ENCODE data around the gene CCNB2.

CCNB2 gene

GRCh38 chr15:59154243-59154642 lies 49.3 kb downstream of the CCNB2 start (continued):
- TF ChIP-seq PRDM10 (tag by site-specific recombination; IDR thresholded peaks at IDR 0.05): no peak
- TF ChIP-seq ZNF560 (tag by site-specific recombination; IDR thresholded peaks at IDR 0.05; ENCODE audit: borderline replicate concordance): no peak
- TF ChIP-seq ZNF626 (tag by site-specific recombination; IDR thresholded peaks at IDR 0.05): no peak
- TF ChIP-seq ZFP37 (tag by site-specific recombination; IDR thresholded peaks at IDR 0.05): no peak
- no peak for TF ChIP-seq ZNF2 (tag by site-specific recombination; IDR thresholded peaks at IDR 0.05)

GRCh38 chr15:59155431-59155830 lies 50.5 kb downstream of the CCNB2 start:
- no peaks in the 10 kb centered on the region for H3K9me3 ChIP-seq (ENCODE audit: control insufficient read depth, insufficient read depth, low read depth, low read length)
- CTCF ChIA-PET: no interaction called here
- POLR2A ChIA-PET: no interaction called here
- peaks cover 8 to 32% of the 10 kb centered on the region in 2 experiments; a peak in 2 of 3 replicates for H3K36me3 ChIP-seq (ENCODE audit: control insufficient read depth in 2 of 2, insufficient read depth in 1 of 2, low read length in 2 of 2)
- H3K4me3 ChIP-seq (ENCODE audit: low read depth, low read length): no peak overlapping the region
- H3K27ac ChIP-seq (ENCODE audit: extremely low read depth, low read depth, low read length): no peak overlapping the region
- H3K4me1 ChIP-seq (ENCODE audit: control insufficient read depth, insufficient read depth, low read length): no peaks in the 10 kb centered on the region
- TF ChIP-seq, protein P1, sequence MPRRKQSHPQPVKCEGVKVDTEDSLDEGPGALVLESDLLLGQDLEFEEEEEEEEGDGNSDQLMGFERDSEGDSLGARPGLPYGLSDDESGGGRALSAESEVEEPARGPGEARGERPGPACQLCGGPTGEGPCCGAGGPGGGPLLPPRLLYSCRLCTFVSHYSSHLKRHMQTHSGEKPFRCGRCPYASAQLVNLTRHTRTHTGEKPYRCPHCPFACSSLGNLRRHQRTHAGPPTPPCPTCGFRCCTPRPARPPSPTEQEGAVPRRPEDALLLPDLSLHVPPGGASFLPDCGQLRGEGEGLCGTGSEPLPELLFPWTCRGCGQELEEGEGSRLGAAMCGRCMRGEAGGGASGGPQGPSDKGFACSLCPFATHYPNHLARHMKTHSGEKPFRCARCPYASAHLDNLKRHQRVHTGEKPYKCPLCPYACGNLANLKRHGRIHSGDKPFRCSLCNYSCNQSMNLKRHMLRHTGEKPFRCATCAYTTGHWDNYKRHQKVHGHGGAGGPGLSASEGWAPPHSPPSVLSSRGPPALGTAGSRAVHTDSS (tag by site-specific recombination; IDR thresholded peaks at IDR 0.05): no peak
- TF ChIP-seq ZNF146 (tag by site-specific recombination; IDR thresholded peaks at IDR 0.05) (no peak), REPIN1 (tag by site-specific recombination; IDR thresholded peaks at IDR 0.05; ENCODE audit: low read depth) (no peak), SETDB1 (IDR thresholded peaks at IDR 0.05; ENCODE audit: insufficient read length, low read length) (no peak), ZNF658 (tag by site-specific recombination; IDR thresholded peaks at IDR 0.05) (no peak), ZNF707 (tag by site-specific recombination; IDR thresholded peaks at IDR 0.05) (no peak), SCRT2 (tag by site-specific recombination; IDR thresholded peaks at IDR 0.05) (no peak)
- TF ChIP-seq, protein P2, sequence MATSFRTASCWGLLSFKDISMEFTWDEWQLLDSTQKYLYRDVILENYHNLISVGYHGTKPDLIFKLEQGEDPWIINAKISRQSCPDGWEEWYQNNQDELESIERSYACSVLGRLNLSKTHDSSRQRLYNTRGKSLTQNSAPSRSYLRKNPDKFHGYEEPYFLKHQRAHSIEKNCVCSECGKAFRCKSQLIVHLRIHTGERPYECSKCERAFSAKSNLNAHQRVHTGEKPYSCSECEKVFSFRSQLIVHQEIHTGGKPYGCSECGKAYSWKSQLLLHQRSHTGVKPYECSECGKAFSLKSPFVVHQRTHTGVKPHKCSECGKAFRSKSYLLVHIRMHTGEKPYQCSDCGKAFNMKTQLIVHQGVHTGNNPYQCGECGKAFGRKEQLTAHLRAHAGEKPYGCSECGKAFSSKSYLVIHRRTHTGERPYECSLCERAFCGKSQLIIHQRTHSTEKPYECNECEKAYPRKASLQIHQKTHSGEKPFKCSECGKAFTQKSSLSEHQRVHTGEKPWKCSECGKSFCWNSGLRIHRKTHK (tag by site-specific recombination; IDR thresholded peaks at IDR 0.05): no peak

DNA sequence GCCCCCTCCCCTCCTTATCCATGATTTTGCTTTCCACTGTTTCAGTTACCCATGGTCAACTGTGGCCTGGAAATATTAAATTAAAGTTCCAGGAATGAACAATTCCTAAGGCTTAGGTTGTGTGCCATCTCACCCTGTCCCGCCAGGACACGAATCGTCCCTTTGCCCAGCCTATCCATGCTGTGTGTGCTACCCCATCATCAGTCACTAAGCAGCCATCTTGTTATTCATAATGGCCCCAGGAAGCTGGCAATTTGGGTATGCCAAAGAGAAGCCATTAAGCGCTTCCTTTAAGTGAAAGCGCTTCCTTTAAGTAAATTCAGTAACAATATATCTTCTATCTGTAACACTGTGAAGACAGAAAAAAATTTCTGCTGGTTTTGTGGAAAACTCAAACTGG lies 52.5 kb downstream of the CCNB2 start:
- H3K4me3 ChIP-seq (ENCODE audit: low read depth, low read length): no peak overlapping the region
- CTCF ChIA-PET: interaction anchor here (0.7 to 1.1 kb wide), 3 partner anchors 18 to 91 kb away, joined by 3 read pairs; no protein-coding TSS in a partner anchor
- H3K36me3 ChIP-seq (ENCODE audit: control insufficient read depth in 2 of 2, insufficient read depth in 1 of 2, low read length in 2 of 2): peaks cover 10 to 28% of the 10 kb centered on the region in 2 experiments; a peak in 2 of 3 replicates
- POLR2A ChIA-PET: no interaction called here
- H3K27ac ChIP-seq (ENCODE audit: extremely low read depth, low read depth, low read length): no peak overlapping the region
- no peaks in the 10 kb centered on the region for H3K9me3 ChIP-seq (ENCODE audit: control insufficient read depth, insufficient read depth, low read depth, low read length)
- H3K4me1 ChIP-seq (ENCODE audit: control insufficient read depth, insufficient read depth, low read length): no peaks in the 10 kb centered on the region
- TF ChIP-seq, protein P3, sequence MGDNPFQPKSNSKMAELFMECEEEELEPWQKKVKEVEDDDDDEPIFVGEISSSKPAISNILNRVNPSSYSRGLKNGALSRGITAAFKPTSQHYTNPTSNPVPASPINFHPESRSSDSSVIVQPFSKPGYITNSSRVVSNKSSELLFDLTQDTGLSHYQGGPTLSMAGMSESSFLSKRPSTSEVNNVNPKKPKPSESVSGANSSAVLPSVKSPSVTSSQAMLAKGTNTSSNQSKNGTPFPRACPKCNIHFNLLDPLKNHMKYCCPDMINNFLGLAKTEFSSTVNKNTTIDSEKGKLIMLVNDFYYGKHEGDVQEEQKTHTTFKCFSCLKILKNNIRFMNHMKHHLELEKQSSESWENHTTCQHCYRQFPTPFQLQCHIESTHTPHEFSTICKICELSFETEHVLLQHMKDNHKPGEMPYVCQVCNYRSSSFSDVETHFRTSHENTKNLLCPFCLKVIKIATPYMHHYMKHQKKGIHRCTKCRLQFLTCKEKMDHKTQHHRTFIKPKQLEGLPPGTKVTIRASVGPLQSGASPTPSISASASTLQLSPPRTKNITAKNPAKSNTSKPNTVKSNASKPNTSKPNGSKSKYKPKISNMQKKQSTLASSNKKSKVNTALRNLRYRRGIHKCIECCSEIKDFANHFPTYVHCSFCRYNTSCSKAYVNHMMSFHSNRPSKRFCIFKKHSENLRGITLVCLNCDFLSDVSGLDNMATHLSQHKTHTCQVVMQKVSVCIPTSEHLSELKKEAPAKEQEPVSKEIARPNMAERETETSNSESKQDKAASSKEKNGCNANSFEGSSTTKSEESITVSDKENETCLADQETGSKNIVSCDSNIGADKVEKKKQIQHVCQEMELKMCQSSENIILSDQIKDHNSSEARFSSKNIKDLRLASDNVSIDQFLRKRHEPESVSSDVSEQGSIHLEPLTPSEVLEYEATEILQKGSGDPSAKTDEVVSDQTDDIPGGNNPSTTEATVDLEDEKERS (tag by site-specific recombination; IDR thresholded peaks at IDR 0.05): no peak
- TF ChIP-seq ZIC2 (tag by site-specific recombination; IDR thresholded peaks at IDR 0.05) (no peak), ZNF488 (tag by site-specific recombination; IDR thresholded peaks at IDR 0.05) (no peak), GLI2 (tag by site-specific recombination; IDR thresholded peaks at IDR 0.05; ENCODE audit: borderline replicate concordance, low read depth) (no peak), ZNF768 (tag by site-specific recombination; IDR thresholded peaks at IDR 0.05) (no peak)
